Mucosa of descending colon (tissue), 3 donors: ENCODE results near the gene F3. TPM values are rescaled to one million over a fixed set of nuclear protein-coding genes. Genes with fewer than 3 reads are reported as not detected.

Experiments
- ATAC-seq: fragments of 200-7000 bp; cut with Tn5 transposase; one replicate; pipeline ENCODE4 v1.9.1; 2020; ENCODE audit warnings: mild to moderate bottlenecking, moderate library complexity
- DNase-seq, 3 donors: peaks; one replicate each; pipeline ENCODE4 v3.0.0-alpha.2; 2020
- H3K36me3 ChIP-seq: fragments of 200-600 bp; one replicate; pipeline ENCODE4 v1.8.0; 2021; ENCODE audit warnings: low read depth, mild to moderate bottlenecking
- H3K4me1 ChIP-seq: fragments of 200-600 bp; one replicate; pipeline ENCODE4 v1.8.0; 2021; ENCODE audit warnings: low read depth, mild to moderate bottlenecking
- H3K4me3 ChIP-seq: fragments of 200-600 bp; one replicate; pipeline ENCODE4 v1.8.0; 2021; ENCODE audit warnings: mild to moderate bottlenecking
- H3K9me3 ChIP-seq: fragments of 200-600 bp; one replicate; pipeline ENCODE4 v1.8.0; 2021; ENCODE audit warnings: mild to moderate bottlenecking
- CTCF ChIP-seq: fragments of 200-600 bp; IDR thresholded peaks from one replicate; pipeline ENCODE4 v1.8.0; 2022; ENCODE audit warnings: antibody characterized with exemption, mild to moderate bottlenecking
- intact Hi-C, 2 donors: fragments of 100-400 bp; cut with DNase I in 1 of 2; cut with micrococcal nuclease in 1 of 2; formaldehyde crosslinking; loops; one replicate each; pipeline versions ENCODE4 v1.11.0 to v1.11.1; 2022; cut with DNase I, micrococcal nuclease
- total RNA-seq, 3 donors: library from RNA; stranded (reverse); fragmentation: NEBNext Ultra II Directional in 2 of 3; extraction: Animal tissue kit (Norgen Biotek cat#: 25700) in 2 of 3; gene quantifications; one replicate each; pipeline versions ENCODE4 v1.2.1 to v1.2.4, GENCODE V29; 2021 to 2023
- donor health status: DM: no; HTN: no; CAD: no; lungs with moderate emphysema.
- donor health status: DM: no; HTN: no; CAD: no.
- donor health status: DM: no; HTN: yes; CAD: no.

Gene F3
- total RNA-seq, 3 donors from 2014 or later: 24.4 to 44.3 (median 33.2) TPM

- Histone ChIP-seq H3K4me3 (no peak overlapping the region), H3K36me3 (no peaks in the 10 kb centered on the region), H3K4me1 (peaks cover 3% of the 10 kb centered on the region), H3K9me3 (no peaks in the 10 kb centered on the region)
- intact Hi-C loops: loop anchor here in 1 of 2 donors (5.0 kb wide), 1 partner anchor 261 kb away; no protein-coding TSS in a partner anchor
- DNase-seq: no peak
- TF ChIP-seq CTCF: no peak
- ATAC-seq: no peak
These were observed 5.7 kb downstream of the F3 start for GRCh38 chr1:94535879-94536278.

DNA sequence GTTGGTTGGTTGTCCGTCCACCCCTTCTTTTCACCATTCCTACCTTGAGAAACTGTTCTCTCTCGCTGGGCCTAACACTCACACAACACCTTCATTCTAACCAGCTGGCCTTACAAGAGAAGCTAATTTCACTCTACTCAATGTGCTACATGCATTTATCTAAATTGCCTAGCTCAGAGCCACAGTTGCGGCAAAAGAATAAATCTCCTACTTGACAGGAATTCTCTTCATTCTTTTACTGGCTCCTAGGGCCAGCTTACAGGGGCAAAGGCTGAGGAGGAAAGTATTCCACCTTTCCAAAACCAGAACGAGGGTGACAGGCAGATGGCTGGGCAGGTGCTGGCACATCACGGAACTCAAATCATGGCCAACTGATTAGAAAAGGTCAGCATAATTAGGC, 6.5 kb downstream of the F3 start:
- no peak for TF ChIP-seq CTCF
- no peak overlapping the region for H3K4me3 ChIP-seq
- no peaks in the 10 kb centered on the region for H3K9me3 ChIP-seq
- no peaks in the 10 kb centered on the region for H3K36me3 ChIP-seq
- intact Hi-C loops: loop anchor here in 1 of 2 donors (5.0 kb wide), 1 partner anchor 262 kb away; no protein-coding TSS in a partner anchor
- ATAC-seq: no peak
- peaks cover 3% of the 10 kb centered on the region for H3K4me1 ChIP-seq
- DNase-seq: no peak

DNA sequence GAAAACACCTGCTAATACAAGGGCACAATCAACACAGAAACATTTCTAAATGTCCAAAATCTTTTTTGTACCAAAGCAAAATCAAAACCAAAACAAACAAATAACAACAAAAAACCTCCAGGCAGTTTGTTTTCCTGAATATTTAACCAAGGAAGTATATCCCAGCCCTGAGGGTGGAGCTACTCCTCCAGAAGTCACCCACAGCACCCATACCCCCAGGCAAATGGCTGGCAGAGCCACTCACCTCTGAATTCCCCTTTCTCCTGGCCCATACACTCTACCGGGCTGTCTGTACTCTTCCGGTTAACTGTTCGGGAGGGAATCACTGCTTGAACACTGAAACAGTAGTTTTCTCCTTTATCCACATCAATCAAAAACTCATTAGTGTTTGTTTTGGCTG, 9.5 kb downstream of the F3 start:
- no peaks in the 10 kb centered on the region for H3K36me3 ChIP-seq
- peak in 1 of 3 donors; percentile 38 for DNase-seq
- H3K4me1 ChIP-seq: peaks cover 8% of the 10 kb centered on the region
- no peak overlapping the region for H3K4me3 ChIP-seq
- no peaks in the 10 kb centered on the region for H3K9me3 ChIP-seq
- ATAC-seq: peak; percentile 40
- no peak for TF ChIP-seq CTCF
- intact Hi-C loops: no loop called here

DNA sequence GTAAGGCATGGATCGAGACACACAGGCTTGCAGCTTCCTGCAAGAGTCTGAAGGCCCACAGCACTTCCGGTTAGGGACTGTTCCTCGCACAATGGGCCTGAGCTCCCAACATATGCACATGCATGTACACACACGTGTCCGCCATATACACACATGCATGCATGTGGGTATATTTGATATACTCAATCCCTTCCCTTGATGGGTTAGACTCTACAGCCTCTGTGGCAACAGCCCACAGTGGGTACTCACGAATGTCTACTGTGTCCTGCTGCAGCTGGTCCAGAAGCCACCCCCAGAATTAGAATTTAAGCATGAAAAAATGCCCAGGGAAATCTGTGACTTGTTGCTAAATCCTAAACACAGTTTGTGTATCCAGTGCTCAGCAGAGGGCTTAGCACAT, 9.9 kb downstream of the F3 start:
- ATAC-seq (no peak), DNase-seq (no peak)
- intact Hi-C loops: no loop called here
- H3K36me3 ChIP-seq: no peaks in the 10 kb centered on the region
- no peak for TF ChIP-seq CTCF
- H3K4me1 ChIP-seq: peaks cover 8% of the 10 kb centered on the region
- H3K4me3 ChIP-seq: no peak overlapping the region
- no peaks in the 10 kb centered on the region for H3K9me3 ChIP-seq

DNA sequence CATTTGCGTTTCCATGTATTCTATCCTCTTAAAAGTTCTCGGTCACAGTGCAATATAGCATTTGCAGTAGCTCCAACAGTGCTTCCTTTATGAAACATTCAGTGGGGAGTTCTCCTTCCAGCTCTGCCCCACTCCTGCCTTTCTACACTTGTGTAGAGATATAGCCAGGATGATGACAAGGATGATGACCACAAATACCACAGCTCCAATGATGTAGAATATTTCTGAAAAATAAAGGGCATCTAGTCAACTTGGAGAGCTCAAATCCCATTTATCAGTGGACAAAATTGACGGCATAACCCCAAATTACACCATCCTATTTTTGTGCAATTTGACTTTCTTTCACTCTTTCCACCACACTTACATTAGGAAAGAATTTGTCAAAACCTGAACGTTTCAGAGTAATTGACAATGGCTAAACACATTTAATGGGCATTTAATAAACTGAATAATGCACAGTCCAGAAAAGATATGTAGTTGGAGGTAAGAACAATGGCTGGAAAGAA, 11.1 kb downstream of the F3 start:
- Histone ChIP-seq H3K4me3 (no peak overlapping the region), H3K9me3 (no peaks in the 10 kb centered on the region), H3K36me3 (no peaks in the 10 kb centered on the region), H3K4me1 (peaks cover 8% of the 10 kb centered on the region)
- no peak for TF ChIP-seq CTCF
- ATAC-seq (no peak), DNase-seq (no peak)
- intact Hi-C loops: no loop called here

- Histone ChIP-seq H3K4me3 (no peak overlapping the region), H3K36me3 (no peaks in the 10 kb centered on the region), H3K4me1 (peaks cover 8% of the 10 kb centered on the region), H3K9me3 (no peaks in the 10 kb centered on the region)
- intact Hi-C loops: loop anchor here in 1 of 2 donors (5.0 kb wide), 1 partner anchor 273 kb away; no protein-coding TSS in a partner anchor
- DNase-seq: no peak
- ATAC-seq: no peak
- no peak for TF ChIP-seq CTCF
These were observed 12.1 kb downstream of the F3 start for GRCh38 chr1:94529416-94529815.
